Pancreas (tissue), 10 donors: ENCODE data around the gene AIG1. TPM values are rescaled to one million over a fixed set of nuclear protein-coding genes. Genes with fewer than 3 reads are reported as not detected.

Source experiments
- ATAC-seq, 4 donors: fragments of 200-7000 bp; cut with Tn5 transposase; one replicate each; pipeline versions ENCODE4 v1.8.0 to v1.9.1; 2020; ENCODE audit warnings: mild to moderate bottlenecking in 4 of 4, moderate library complexity in 4 of 4
- DNase-seq, 6 donors: peaks; one replicate each; pipeline ENCODE4 v3.0.0-alpha.2; 2020
- FAIRE-seq: peaks from 2 replicates; lab custom pipeline; 2012; peaks lifted over from hg19 to GRCh38; lab: Jason Lieb, UNC
- H3K27ac ChIP-seq, 4 donors: fragments of 200-600 bp; sonication (generic); 1 replicate in 3 of 4; 2 replicates in 1 of 4; pipeline versions ENCODE4 v1.5.0 to v1.8.0; 2020
- H3K27me3 ChIP-seq, 4 donors: fragments of 200-600 bp; one replicate each; pipeline ENCODE4 v1.8.0; 2021
- H3K36me3 ChIP-seq, 3 donors: fragments of 200-600 bp; sonication (generic) in 1 of 3; one replicate each; pipeline versions ENCODE4 v1.5.0 to v1.8.0; 2020 to 2021
- H3K4me1 ChIP-seq, 3 donors: fragments of 200-600 bp; one replicate each; pipeline ENCODE4 v1.8.0; 2021
- H3K4me3 ChIP-seq, 4 donors: fragments of 200-600 bp; sonication (generic) in 2 of 4; one replicate each; pipeline versions ENCODE4 v1.5.0 to v1.8.0; 2020 to 2021
- H3K9me3 ChIP-seq, 4 donors: fragments of 200-600 bp; one replicate each; pipeline ENCODE4 v1.8.0; 2021
- WGBS, 2 donors: extraction: QIAGEN DNeasy Blood & Tissue Kit; methylation state at CpG; one replicate each; pipeline ENCODE4 v1.1.7; 2013; 5-methylcytosine and 5-hydroxymethylcytosine counted together
- intact Hi-C, 3 donors: fragments of 100-400 bp; cut with DNase I; formaldehyde crosslinking; loops; one replicate each; pipeline versions ENCODE4 v1.11.1 to v1.14.2; 2022
- polyA plus RNA-seq, 2 donors: library from polyadenylated mRNA; stranded (reverse); fragments of 200-250 nt; gene quantifications; one replicate each; pipeline ENCODE4 v1.2.3, GENCODE V29; 2013
- total RNA-seq, 6 donors: library from RNA; stranded (reverse); fragmentation: NEBNext Ultra II Directional in 4 of 6; extraction: Animal tissue kit (Norgen Biotek cat#: 25700) in 4 of 6; gene quantifications; one replicate each; pipeline versions ENCODE4 v1.2.1 to v1.2.4, GENCODE V29; 2021 to 2023
- TF ChIP-seq, protein P1 (sequence below), 4 donors: fragments of 200-600 bp; sonication (generic) in 3 of 4; IDR thresholded peaks; one replicate each; pipeline versions ENCODE4 v1.5.0 to v1.8.0; 2021; ENCODE audit warnings: antibody characterized with exemption in 4 of 4
- donor health status: healthy with polysubstance abuse.
- donor health status: DM: no; HTN: no; CAD: no; lungs with moderate emphysema.
- donor health status: DM: no; HTN: no; CAD: no.
- donor health status: control.
- donor health status: control.
- donor health status: Bipolar disorder and iron deficiency.
- donor health status: DM: yes; HTN: yes; CAD: no.
- donor health status: DM: no; HTN: no; CAD: no.
- donor health status: DM: no; HTN: no; CAD: no.
- donor health status: DM: yes; HTN: yes; CAD: no.

Gene AIG1
- total and polyA plus RNA-seq, 8 donors = 8.7 to 28.9 (median 14.9) TPM

DNA sequence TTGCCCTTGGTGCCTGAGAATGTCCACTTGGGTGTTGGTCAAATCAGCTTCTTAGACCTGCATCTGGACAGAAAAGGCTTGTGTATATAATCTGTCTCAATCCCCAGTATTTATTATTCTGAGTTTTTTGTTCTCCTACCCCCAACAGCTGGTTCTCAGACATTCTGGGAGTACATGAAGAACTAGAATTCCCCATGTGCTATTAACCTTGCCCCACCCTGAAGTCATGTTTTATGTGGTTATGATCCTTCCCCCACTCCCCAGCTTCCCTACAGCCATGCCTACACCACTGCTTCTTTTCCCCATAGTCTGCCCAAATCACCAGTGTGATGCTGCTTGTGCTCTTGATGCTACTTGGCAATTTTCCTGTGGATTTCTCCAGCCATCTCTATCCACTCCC lies 232.8 kb downstream of the AIG1 start:
- Histone ChIP-seq H3K27ac (no peak overlapping the region), H3K36me3 (no peaks in the 10 kb centered on the region), H3K27me3 (no peaks in the 10 kb centered on the region), H3K4me3 (no peak overlapping the region), H3K9me3 (no peaks in the 10 kb centered on the region), H3K4me1 (no peaks in the 10 kb centered on the region)
- DNase-seq (no peak), FAIRE-seq (no peak), ATAC-seq (no peak)
- TF ChIP-seq, protein P1, sequence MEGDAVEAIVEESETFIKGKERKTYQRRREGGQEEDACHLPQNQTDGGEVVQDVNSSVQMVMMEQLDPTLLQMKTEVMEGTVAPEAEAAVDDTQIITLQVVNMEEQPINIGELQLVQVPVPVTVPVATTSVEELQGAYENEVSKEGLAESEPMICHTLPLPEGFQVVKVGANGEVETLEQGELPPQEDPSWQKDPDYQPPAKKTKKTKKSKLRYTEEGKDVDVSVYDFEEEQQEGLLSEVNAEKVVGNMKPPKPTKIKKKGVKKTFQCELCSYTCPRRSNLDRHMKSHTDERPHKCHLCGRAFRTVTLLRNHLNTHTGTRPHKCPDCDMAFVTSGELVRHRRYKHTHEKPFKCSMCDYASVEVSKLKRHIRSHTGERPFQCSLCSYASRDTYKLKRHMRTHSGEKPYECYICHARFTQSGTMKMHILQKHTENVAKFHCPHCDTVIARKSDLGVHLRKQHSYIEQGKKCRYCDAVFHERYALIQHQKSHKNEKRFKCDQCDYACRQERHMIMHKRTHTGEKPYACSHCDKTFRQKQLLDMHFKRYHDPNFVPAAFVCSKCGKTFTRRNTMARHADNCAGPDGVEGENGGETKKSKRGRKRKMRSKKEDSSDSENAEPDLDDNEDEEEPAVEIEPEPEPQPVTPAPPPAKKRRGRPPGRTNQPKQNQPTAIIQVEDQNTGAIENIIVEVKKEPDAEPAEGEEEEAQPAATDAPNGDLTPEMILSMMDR (IDR thresholded peaks at IDR 0.05) = no peak
- intact Hi-C loops = no loop called here

DNA sequence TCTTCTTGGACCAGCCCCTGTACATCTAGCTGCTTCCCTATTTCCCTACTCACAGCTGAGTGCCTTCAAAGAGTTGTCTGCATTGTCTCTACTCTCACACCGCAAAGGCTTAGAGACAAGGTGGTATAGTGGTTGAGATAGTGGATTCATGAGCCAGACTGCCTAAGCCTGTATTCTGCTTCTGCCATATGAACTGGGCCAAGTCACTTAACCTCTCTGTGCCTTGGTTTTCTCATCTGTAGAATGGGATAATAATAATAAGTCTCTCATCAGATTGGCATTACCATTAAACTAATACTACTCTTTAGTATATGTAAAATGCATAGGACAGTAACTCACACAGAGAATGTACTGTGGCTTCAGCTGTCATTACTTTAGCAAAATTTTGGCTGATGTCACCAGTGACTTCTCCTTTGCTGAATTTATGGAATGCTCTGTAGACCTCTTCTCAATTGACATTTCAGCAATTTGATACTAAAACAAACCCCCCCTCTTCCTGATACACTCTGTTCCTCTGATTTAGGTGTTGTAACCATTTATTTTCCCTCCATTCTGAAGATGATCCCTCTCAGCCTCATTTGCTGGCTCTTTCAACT lies 233.7 kb downstream of the AIG1 start:
- TF ChIP-seq, protein P1 (IDR thresholded peaks at IDR 0.05) = no peak
- no peaks in the 10 kb centered on the region for H3K4me1 ChIP-seq
- no peak overlapping the region for H3K4me3 ChIP-seq
- intact Hi-C loops = no loop called here
- no peak for DNase-seq
- H3K27ac ChIP-seq = no peak overlapping the region
- no peaks in the 10 kb centered on the region for H3K27me3 ChIP-seq
- WGBS, 2 donors = 70 to 100% methylated on average over 1 of the region's 1 CpG
- H3K9me3 ChIP-seq = no peaks in the 10 kb centered on the region
- H3K36me3 ChIP-seq = no peaks in the 10 kb centered on the region
- no peak for FAIRE-seq
- no peak for ATAC-seq

DNA sequence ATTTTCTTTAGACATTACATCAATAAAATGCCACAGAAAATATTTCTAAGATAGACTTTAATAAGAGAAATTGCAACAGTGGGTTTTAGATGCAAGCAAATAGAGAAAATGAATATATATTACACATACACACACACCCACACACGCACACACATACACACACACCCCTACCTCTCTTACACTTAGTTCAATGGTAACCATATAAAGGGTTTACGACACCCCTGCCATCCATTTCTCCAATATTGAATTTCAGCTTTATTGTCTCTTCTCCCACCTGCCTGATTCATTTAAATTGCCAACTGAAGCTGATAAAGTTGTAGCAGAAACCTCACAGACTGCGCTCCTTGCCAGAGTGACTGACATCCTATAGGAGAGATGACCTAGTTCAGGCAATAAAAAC lies 235.2 kb downstream of the AIG1 start:
- no peak overlapping the region for H3K4me3 ChIP-seq
- FAIRE-seq (no peak), ATAC-seq (no peak), DNase-seq (no peak)
- WGBS, 2 donors = 92 to 96% methylated on average over 3 of the region's 3 CpGs
- H3K36me3 ChIP-seq = no peaks in the 10 kb centered on the region
- intact Hi-C loops = no loop called here
- TF ChIP-seq, protein P1 (IDR thresholded peaks at IDR 0.05) = no peak
- no peaks in the 10 kb centered on the region for H3K27me3 ChIP-seq
- no peak overlapping the region for H3K27ac ChIP-seq
- H3K9me3 ChIP-seq = no peaks in the 10 kb centered on the region
- no peaks in the 10 kb centered on the region for H3K4me1 ChIP-seq

DNA sequence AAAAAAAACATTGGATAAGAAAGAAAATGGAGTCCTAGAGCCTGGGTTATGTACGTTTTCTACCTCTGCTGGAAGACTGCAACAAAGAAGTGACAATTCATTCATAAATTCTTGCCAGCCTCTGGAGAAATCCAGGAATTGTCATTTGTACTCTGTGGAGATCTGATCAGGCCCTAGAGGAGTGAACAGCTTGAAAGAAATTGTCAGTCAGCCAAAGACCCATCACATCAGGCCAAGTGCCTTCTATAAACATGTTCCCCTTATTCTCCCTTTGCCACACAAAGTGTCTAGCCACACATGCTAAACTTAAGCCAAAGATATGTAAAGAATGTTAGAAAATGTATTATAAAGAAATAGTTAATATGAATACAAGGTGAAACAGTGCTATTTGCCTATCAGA lies 237.4 kb downstream of the AIG1 start:
- DNase-seq (no peak), FAIRE-seq (no peak), ATAC-seq (no peak)
- no peak overlapping the region for H3K27ac ChIP-seq
- H3K36me3 ChIP-seq = no peaks in the 10 kb centered on the region
- no peak overlapping the region for H3K4me3 ChIP-seq
- intact Hi-C loops = no loop called here
- no peaks in the 10 kb centered on the region for H3K9me3 ChIP-seq
- 79 to 97% methylated on average over 1 of the region's 1 CpG for WGBS, 2 donors
- no peaks in the 10 kb centered on the region for H3K4me1 ChIP-seq
- no peaks in the 10 kb centered on the region for H3K27me3 ChIP-seq
- TF ChIP-seq, protein P1 (IDR thresholded peaks at IDR 0.05) = no peak

DNA sequence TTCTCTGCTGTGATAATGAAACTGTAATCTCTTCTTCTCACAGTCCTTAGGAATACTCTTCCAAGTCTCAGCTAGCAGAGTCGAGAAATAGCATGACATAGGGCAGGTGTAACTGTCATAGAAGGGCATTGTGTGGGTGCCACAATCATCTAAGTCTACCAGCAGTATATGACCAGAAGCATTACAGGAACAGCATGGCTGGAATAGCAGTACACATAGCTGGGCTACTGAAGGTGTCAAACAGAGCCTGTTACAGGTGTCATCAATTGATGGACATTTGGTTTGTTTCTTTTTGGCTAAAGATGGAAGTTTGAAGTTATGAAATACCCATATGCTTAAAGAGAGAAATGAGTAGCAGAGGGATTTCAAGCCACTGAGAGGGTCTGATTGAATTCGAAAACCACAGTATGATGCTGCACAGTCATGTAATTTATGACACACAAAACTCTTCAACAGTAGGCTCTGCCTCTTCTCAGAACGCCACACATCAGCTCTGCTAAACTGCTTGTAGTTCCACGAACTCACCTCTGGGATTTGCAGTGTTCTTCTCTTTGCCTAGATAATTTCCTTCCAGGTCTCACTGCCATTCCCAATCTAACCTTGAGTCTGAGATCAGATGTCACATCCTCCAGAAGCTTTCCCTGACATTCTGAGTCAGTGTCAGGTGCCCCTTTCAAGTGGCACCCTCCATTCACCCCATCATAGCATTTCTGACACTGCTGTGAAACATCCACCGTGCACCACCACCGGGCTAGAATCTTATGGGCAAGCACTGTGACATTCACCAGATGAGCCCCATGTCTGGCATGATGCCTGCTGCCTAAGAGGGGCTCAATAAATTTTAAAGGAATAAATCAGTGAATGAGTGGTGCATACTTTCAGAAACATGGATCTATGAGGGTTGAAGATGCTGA lies 238.8 kb downstream of the AIG1 start:
- ATAC-seq = no peak
- 81 to 91% methylated on average over 6 of the region's 6 CpGs for WGBS, 2 donors
- DNase-seq = no peak
- Histone ChIP-seq H3K4me3 (no peak overlapping the region), H3K27me3 (no peaks in the 10 kb centered on the region), H3K9me3 (no peaks in the 10 kb centered on the region), H3K36me3 (no peaks in the 10 kb centered on the region), H3K4me1 (no peaks in the 10 kb centered on the region), H3K27ac (no peak overlapping the region)
- intact Hi-C loops = no loop called here
- no peak for FAIRE-seq
- TF ChIP-seq, protein P1 (IDR thresholded peaks at IDR 0.05) = no peak
